Inferior parietal cortex (tissue), 1 donor: ENCODE data around the gene BMP7.

Experiments
- DNase-seq: peaks from one replicate; pipeline ENCODE4 v3.0.0-alpha.2; 2016; ENCODE audit errors: extremely low spot score

Gene BMP7

DNA sequence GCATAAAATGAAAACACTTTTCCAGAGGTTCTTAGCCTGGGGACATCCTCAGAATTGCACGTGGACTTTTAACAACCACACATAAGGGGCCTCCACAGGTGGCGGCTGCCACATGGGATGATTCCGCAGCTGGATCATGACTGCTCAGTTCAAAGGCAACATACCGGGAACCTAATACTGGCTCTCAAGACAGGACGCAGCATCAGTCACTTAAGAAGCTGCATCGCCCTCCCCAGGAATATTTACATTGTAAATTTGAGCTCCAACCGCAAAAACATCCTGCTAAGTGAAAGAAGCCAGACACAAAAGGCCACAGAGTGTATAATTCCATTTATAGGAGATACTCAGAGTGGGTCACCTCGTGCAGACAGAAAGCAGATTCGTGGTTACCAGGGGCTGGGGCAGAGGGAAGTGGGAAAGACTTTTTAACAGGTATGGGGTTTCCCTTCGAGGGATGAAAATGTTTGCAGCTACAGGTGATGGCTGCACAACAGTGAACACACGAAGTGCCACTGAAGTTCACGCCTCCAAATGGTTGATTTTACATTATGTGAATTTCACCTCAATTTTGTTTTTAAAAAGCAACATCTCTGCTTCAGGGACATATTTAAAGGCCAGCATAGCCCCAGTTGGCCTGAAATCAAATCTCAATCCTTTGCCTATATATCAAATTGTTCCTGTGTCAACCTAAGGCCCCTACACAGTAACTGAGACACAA, 141.5 kb downstream of the BMP7 start:
- no peak for DNase-seq

DNA sequence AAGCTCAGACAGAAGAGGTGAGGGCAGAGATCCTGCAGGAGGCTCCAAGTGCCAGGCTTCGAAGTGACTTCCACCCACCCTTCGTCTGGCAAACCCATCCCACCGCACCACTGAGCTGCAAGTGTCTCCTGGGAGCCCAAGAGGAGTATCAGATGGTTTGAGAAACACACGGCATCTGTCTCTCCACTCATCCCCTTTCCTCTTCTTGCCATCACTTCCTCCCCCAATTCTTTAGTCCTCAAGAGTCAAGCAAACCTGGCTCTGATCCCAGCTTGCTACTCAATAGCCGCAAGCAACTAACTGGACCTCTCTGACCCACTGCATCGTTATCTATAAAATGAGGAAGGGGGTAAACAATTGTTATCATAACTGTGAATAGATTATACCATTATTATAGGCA, 142.1 kb downstream of the BMP7 start:
- DNase-seq: no peak

DNA sequence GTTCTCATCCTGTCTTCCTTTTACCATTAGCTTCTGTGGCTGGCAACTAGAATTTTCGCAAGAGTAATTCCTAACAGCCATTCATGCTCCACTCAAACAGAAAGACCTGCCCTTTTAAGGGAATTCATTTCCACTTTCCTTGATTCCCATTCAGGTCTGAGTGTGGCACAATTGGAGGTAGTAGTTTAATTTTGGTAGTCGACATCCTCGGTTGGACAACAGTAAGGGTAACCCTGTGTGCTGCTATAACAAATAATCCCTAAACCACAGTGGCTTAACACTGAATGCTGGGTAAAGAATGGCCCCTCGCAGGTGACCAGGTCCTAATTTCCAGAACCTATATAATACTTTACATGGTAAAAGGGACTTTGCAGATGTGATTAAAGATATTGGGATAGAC, 142.9 kb downstream of the BMP7 start:
- no peak for DNase-seq

DNA sequence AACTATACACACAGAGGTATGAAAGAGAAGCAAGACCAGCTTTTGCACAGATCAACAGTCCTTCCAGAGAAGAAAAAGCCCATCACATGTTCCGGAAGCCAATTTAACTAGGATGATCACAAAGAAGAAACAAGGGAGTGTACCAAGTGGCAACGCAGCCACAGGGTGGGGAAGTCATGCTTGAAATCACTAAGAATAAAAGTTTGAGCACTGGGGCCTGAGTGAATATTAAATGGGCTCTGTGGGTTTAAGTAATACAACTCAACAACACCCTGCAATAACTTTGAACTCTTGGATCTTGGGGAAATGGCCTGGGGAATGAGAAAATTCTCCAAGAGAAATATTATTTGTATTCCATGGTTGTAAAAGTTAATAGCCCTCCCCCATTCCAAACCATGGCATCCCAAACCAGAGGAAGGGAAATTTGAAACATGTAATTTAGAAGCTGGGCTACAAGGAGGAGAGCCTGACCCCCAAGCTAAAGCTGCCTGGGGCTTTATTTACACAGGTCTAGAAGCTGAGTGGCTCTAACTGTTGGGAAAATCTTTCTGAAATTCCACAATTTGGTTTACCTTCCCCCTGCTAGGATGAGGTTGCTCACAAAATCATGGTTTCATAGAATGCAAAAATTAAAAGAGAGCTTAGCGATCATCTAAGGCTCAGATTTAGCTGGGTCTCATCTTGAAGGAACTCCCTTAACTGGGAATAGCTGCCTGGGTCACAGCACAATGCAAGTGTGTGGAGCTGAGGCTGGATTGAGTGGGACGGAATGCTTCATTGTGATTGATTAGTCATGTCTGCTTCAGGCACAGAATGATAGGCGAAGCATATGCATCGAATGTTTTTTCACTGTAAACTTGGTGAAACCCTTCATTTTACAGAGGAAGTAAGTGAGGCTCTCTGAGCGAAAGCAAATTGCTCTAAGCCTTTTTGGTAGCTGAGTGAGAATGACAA, 143.6 kb downstream of the BMP7 start:
- DNase-seq: no peak

DNA sequence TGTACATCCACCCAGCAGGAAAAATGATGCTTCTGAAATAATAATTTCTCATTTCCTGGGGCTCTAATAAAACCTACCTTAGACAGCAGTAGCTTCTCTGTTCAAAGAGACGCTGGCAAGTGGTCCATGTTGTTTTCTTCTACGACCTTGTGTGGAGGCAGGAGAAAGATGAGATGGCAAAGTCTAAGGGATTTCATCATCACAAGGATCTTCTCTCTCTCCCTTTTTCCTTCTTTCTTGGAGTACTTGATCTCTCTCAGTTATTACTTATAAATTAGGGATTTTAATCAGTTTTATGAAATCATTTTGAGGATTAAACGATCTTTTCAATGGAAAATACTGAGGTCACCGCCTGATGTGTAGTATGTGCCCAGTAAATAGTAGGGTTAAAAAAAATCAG, 147.5 kb downstream of the BMP7 start:
- DNase-seq: no peak
